ENCODE results near the gene MXRA5. TPM values are rescaled to one million over a fixed set of nuclear protein-coding genes. Genes with fewer than 3 reads are reported as not detected.

MXRA5 gene
- total and polyA plus RNA-seq, 2 of the 13 experiments (the other 11 are each of a cell fraction or from before 2014, with no cell fraction given) = not detected

GRCh38 chrX:3345281-3346191, 916 bp downstream of the MXRA5 start:
- no peak overlapping the region for H3K4me2 ChIP-seq (ENCODE audit: low read depth, low read length)
- no peaks in the 10 kb centered on the region for H3K9me3 ChIP-seq (ENCODE audit: low read length)
- POLR2A ChIA-PET = no interaction called here
- in situ Hi-C loops (cut with HindIII; ENCODE audit: extremely low pct_ligation_motif_present, low pct_unique_long_range_greater_than_20kb) (no loop called here), intact Hi-C loops (cut with micrococcal nuclease; ENCODE audit: unreplicated experiment) (no loop called here)
- H3K27ac ChIP-seq (ENCODE audit: extremely low read length, insufficient read depth, low read length) = no peak overlapping the region
- H3K9ac ChIP-seq (ENCODE audit: insufficient read depth, low read depth, low read length) = no peak overlapping the region
- no peak overlapping the region for H3K4me3 ChIP-seq (replicated peaks in 1 of 3; ENCODE audit: insufficient read depth in 1 of 3, low read depth in 2 of 3, low read length in 3 of 3)
- H3K79me2 ChIP-seq (ENCODE audit: insufficient read depth, low read length) = no peaks in the 10 kb centered on the region
- DNase-seq (ENCODE audit: low spot score) (no peak), FAIRE-seq (no peak), ATAC-seq (no peak)
- no peaks in the 10 kb centered on the region for H4K20me1 ChIP-seq (ENCODE audit: insufficient read depth, low read length)
- H3K36me3 ChIP-seq (replicated peaks in 1 of 2; ENCODE audit: control insufficient read depth in 1 of 2, insufficient read depth in 2 of 2, low read length in 2 of 2) = no peaks in the 10 kb centered on the region
- no peaks in the 10 kb centered on the region for H3K27me3 ChIP-seq (ENCODE audit: control insufficient read depth in 1 of 2, insufficient read depth in 2 of 2, low read length in 2 of 2)
- no peak overlapping the region for H2AFZ ChIP-seq (ENCODE audit: low read length)
- H3K4me1 ChIP-seq (ENCODE audit: insufficient read depth, low read length) = no peaks in the 10 kb centered on the region
- CTCF ChIA-PET (ENCODE audit: low intra/inter-chr PET ratio, low total read pairs) = no interaction called here
- no TSS peak for BruUV-seq (replicated peaks)
- WGBS (ENCODE audit: low lambda C conversion rate) = 52% methylated on average over 8 of the region's 68 CpGs
- TF ChIP-seq, protein P1, sequence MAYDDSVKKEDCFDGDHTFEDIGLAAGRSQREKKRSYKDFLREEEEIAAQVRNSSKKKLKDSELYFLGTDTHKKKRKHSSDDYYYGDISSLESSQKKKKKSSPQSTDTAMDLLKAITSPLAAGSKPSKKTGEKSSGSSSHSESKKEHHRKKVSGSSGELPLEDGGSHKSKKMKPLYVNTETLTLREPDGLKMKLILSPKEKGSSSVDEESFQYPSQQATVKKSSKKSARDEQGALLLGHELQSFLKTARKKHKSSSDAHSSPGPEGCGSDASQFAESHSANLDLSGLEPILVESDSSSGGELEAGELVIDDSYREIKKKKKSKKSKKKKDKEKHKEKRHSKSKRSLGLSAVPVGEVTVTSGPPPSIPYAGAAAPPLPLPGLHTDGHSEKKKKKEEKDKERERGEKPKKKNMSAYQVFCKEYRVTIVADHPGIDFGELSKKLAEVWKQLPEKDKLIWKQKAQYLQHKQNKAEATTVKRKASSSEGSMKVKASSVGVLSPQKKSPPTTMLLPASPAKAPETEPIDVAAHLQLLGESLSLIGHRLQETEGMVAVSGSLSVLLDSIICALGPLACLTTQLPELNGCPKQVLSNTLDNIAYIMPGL (CRISPR knock-in tag; IDR thresholded peaks at IDR 0.05; ENCODE audit: borderline replicate concordance in 1 of 2, low read depth in 1 of 2) = no peak
- TF ChIP-seq, protein P2, sequence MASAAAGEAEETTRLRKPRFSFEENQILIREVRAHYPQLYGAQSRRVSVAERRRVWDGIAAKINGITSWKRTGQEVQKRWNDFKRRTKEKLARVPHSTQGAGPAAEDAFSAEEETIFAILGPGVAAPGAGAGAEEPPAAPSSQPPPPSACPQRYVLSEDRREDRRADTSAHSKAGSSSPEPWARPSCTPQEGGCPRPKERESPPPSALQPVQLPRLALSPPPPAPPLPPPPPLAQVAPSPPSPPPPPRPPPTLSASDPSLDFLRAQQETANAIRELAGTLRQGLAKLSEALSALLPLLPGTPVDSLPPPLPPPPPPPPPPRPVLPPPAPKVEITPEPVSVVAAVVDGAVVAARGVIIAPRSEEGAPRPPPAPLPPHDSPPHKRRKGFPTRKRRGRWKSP (CRISPR knock-in tag; IDR thresholded peaks at IDR 0.05) = no peak
- no peak for TF ChIP-seq ZMAT3 (CRISPR knock-in tag; conservative IDR thresholded peaks at IDR 0.05)
- no peak for TF ChIP-seq ZNF256 (CRISPR knock-in tag; conservative IDR thresholded peaks at IDR 0.05)
- TF ChIP-seq SP4 (CRISPR knock-in tag; IDR thresholded peaks at IDR 0.05) = no peak
- no peak for TF ChIP-seq ZSCAN29 (CRISPR knock-in tag; conservative IDR thresholded peaks at IDR 0.05)
- no peak for TF ChIP-seq SNRNP70 (IDR thresholded peaks at IDR 0.05; ENCODE audit: low read depth, low read length)
- TF ChIP-seq ATF6 (CRISPR knock-in tag; conservative IDR thresholded peaks at IDR 0.05) = no peak
- TF ChIP-seq ZNF501 (CRISPR knock-in tag; IDR thresholded peaks at IDR 0.05) = no peak
- TF ChIP-seq ZNF770 (CRISPR knock-in tag; IDR thresholded peaks at IDR 0.05) = no peak
- TF ChIP-seq TFAP4 (IDR thresholded peaks at IDR 0.05; ENCODE audit: borderline replicate concordance, low read depth) = no peak
- no peak for TF ChIP-seq TBX2 (CRISPR knock-in tag; IDR thresholded peaks at IDR 0.05; ENCODE audit: borderline replicate concordance)
- TF ChIP-seq HOXA9 (CRISPR knock-in tag; IDR thresholded peaks at IDR 0.05; ENCODE audit: borderline replicate concordance) = no peak
- TF ChIP-seq NCOA5 (CRISPR knock-in tag; IDR thresholded peaks at IDR 0.05) = no peak
